Karpas-422 (cell line): ENCODE results near the gene ZNF398. TPM values are rescaled to one million over a fixed set of nuclear protein-coding genes. Genes with fewer than 3 reads are reported as not detected.

Experiments used
- DNase-seq: peaks from one replicate; pipeline ENCODE4 v3.0.0-alpha.2; 2015
- H2AFZ ChIP-seq: fragments of 200-600 bp; sonication (generic); 2 replicates; pipeline ENCODE4 v1.6.1; 2014; ENCODE audit warnings: antibody characterized with exemption, low read length, mixed read lengths
- H3K27ac ChIP-seq: fragments of 200-600 bp; sonication (generic); 2 replicates; pipeline ENCODE4 v1.5.1; 2014; ENCODE audit warnings: mild to moderate bottlenecking, low read length, moderate library complexity
- H3K27me3 ChIP-seq: fragments of 200-600 bp; sonication (generic); 2 replicates; pipeline ENCODE4 v1.6.1; 2014; ENCODE audit warnings: low read length, mixed read lengths
- H3K36me3 ChIP-seq: fragments of 200-600 bp; sonication (generic); 2 replicates; pipeline ENCODE4 v1.6.1; 2014; ENCODE audit warnings: low read length, mixed read lengths; ENCODE audit not compliant: insufficient read depth
- H3K4me1 ChIP-seq: fragments of 200-600 bp; sonication (generic); 2 replicates; pipeline ENCODE4 v1.6.1; 2014; ENCODE audit warnings: mild to moderate bottlenecking, low read length, mixed read lengths
- H3K4me2 ChIP-seq: fragments of 200-600 bp; sonication (generic); 2 replicates; pipeline ENCODE4 v1.6.1; 2014; ENCODE audit warnings: low read length, low read depth, mild to moderate bottlenecking; ENCODE audit not compliant: poor library complexity, severe bottlenecking
- H3K4me3 ChIP-seq: fragments of 200-600 bp; sonication (generic); 2 replicates; pipeline ENCODE4 v1.5.1; 2014; ENCODE audit warnings: mild to moderate bottlenecking, antibody characterized with exemption, low read length, mixed read lengths
- H3K79me2 ChIP-seq: fragments of 200-600 bp; sonication (generic); 2 replicates; pipeline ENCODE4 v1.6.1; 2014; ENCODE audit warnings: mild to moderate bottlenecking, low read length, mixed read lengths
- H3K9ac ChIP-seq: fragments of 200-600 bp; sonication (generic); 2 replicates; pipeline ENCODE4 v1.6.0; 2014; ENCODE audit warnings: low read length
- H3K9me2 ChIP-seq: fragments of 200-600 bp; sonication (generic), shearing (Covaris generic); replicated peaks from 2 replicates; pipeline ENCODE4 v1.6.0; 2014; ENCODE audit warnings: mild to moderate bottlenecking, low read length, moderate library complexity; ENCODE audit not compliant: insufficient read depth
- H3K9me3 ChIP-seq: fragments of 300-700, 200-600 bp; sonication (generic); 2 replicates; pipeline ENCODE4 v1.6.1; 2014; ENCODE audit warnings: low read length, mixed read lengths
- H4K20me1 ChIP-seq: fragments of 200-600 bp; sonication (generic); 2 replicates; pipeline ENCODE4 v1.6.1; 2014; ENCODE audit warnings: mild to moderate bottlenecking, antibody characterized with exemption, low read length, low read depth; ENCODE audit not compliant: insufficient read depth
- total RNA-seq: library from RNA; depleted of rRNA; stranded (reverse); fragments of >200 nt; shearing (Covaris generic); gene quantifications from 2 replicates; pipeline ENCODE4 v1.2.3, GENCODE V29; 2014; ENCODE audit warnings: low replicate concordance

Gene ZNF398
- total RNA-seq, 1 experiment from 2014 or later = 8.4 TPM

GRCh38 chr7:149181450-149181790 is 34.2 kb downstream of the ZNF398 start:
- Histone ChIP-seq H3K36me3 (peaks cover 31% of the 10 kb centered on the region), H3K27me3 (no peaks in the 10 kb centered on the region), H3K4me2 (no peak overlapping the region), H3K4me1 (no peaks in the 10 kb centered on the region), H3K9me3 (no peaks in the 10 kb centered on the region), H3K79me2 (no peaks in the 10 kb centered on the region), H3K9ac (no peak overlapping the region), H3K27ac (no peak overlapping the region), H3K4me3 (no peak overlapping the region), H3K9me2 (no peaks in the 10 kb centered on the region), H4K20me1 (no peaks in the 10 kb centered on the region), H2AFZ (no peak overlapping the region)
- DNase-seq = no peak

GRCh38 chr7:149184274-149184673 is 37.0 kb downstream of the ZNF398 start:
- no peaks in the 10 kb centered on the region for H3K27me3 ChIP-seq
- no peak overlapping the region for H2AFZ ChIP-seq
- H3K27ac ChIP-seq = no peak overlapping the region
- no peak overlapping the region for H3K4me3 ChIP-seq
- H3K4me2 ChIP-seq = no peak overlapping the region
- no peaks in the 10 kb centered on the region for H3K9me3 ChIP-seq
- no peaks in the 10 kb centered on the region for H3K4me1 ChIP-seq
- no peak overlapping the region for H3K9ac ChIP-seq
- no peaks in the 10 kb centered on the region for H3K79me2 ChIP-seq
- H3K36me3 ChIP-seq = peaks cover 25% of the 10 kb centered on the region
- DNase-seq = no peak
- no peaks in the 10 kb centered on the region for H3K9me2 ChIP-seq
- H4K20me1 ChIP-seq = no peaks in the 10 kb centered on the region

GRCh38 chr7:149188213-149188612 is 41.0 kb downstream of the ZNF398 start:
- no peaks in the 10 kb centered on the region for H3K27me3 ChIP-seq
- peaks cover 22% of the 10 kb centered on the region for H3K4me1 ChIP-seq
- H3K4me3 ChIP-seq = no peak overlapping the region
- no peaks in the 10 kb centered on the region for H4K20me1 ChIP-seq
- H3K9ac ChIP-seq = no peak overlapping the region
- H3K79me2 ChIP-seq = no peaks in the 10 kb centered on the region
- DNase-seq = no peak
- H3K9me3 ChIP-seq = no peaks in the 10 kb centered on the region
- H3K36me3 ChIP-seq = no peaks in the 10 kb centered on the region; the same call in 1 of the 2 replicates
- no peak overlapping the region for H3K27ac ChIP-seq
- no peak overlapping the region for H3K4me2 ChIP-seq
- H3K9me2 ChIP-seq = no peaks in the 10 kb centered on the region
- H2AFZ ChIP-seq = no peak overlapping the region

- Histone ChIP-seq H3K9ac (no peak overlapping the region), H3K79me2 (no peaks in the 10 kb centered on the region), H2AFZ (no peak overlapping the region), H4K20me1 (no peaks in the 10 kb centered on the region), H3K27me3 (no peaks in the 10 kb centered on the region), H3K27ac (no peak overlapping the region), H3K4me2 (no peak overlapping the region), H3K4me1 (peaks cover 23% of the 10 kb centered on the region), H3K36me3 (no peaks in the 10 kb centered on the region; the same call in 1 of the 2 replicates), H3K9me2 (no peaks in the 10 kb centered on the region), H3K4me3 (no peak overlapping the region), H3K9me3 (no peaks in the 10 kb centered on the region)
- DNase-seq = no peak
Observed at GRCh38 chr7:149188637-149189259, 41.5 kb downstream of the ZNF398 start.

- peak overlapping the region; percentile 73; the same call in 1 of the 2 replicates for H2AFZ ChIP-seq
- H3K9me3 ChIP-seq = no peaks in the 10 kb centered on the region
Observed at GRCh38 chr7:149191851-149192250, 44.6 kb downstream of the ZNF398 start.

GRCh38 chr7:149194799-149195179 is 47.5 kb downstream of the ZNF398 start:
- DNase-seq = no peak
- Histone ChIP-seq H3K79me2 (peaks cover 41% of the 10 kb centered on the region), H2AFZ (peak overlapping the region; percentile 98), H3K9me3 (no peaks in the 10 kb centered on the region), H3K36me3 (peaks cover 17% of the 10 kb centered on the region), H4K20me1 (no peaks in the 10 kb centered on the region), H3K9me2 (no peaks in the 10 kb centered on the region), H3K4me2 (peak overlapping the region; percentile 81), H3K4me3 (peak overlapping the region; percentile 99), H3K4me1 (peaks cover 37% of the 10 kb centered on the region), H3K27me3 (no peaks in the 10 kb centered on the region), H3K9ac (peak overlapping the region; percentile 99), H3K27ac (no peak overlapping the region)

More at GRCh38 chr7:149191851-149192250, 44.6 kb downstream of the ZNF398 start:
- H3K27me3 ChIP-seq = no peaks in the 10 kb centered on the region
- no peak overlapping the region for H3K9ac ChIP-seq
- H3K79me2 ChIP-seq = peaks cover 13% of the 10 kb centered on the region
- H3K4me2 ChIP-seq = peak overlapping the region; percentile 51
- no peaks in the 10 kb centered on the region for H3K36me3 ChIP-seq
- H3K27ac ChIP-seq = no peak overlapping the region
- no peak for DNase-seq
- H4K20me1 ChIP-seq = no peaks in the 10 kb centered on the region
- peaks cover 32% of the 10 kb centered on the region for H3K4me1 ChIP-seq
- H3K4me3 ChIP-seq = no peak overlapping the region
- H3K9me2 ChIP-seq = no peaks in the 10 kb centered on the region

GRCh38 chr7:149195180-149196150 is 48.2 kb downstream of the ZNF398 start, which contains the start of gene ZNF282:
ZNF282 (plus strand) TSS chr7:149195546; CDS start chr7:149195590, 44 bp downstream.
- H3K4me3 ChIP-seq = peak within 1 kb of the TSS; percentile 99
- H3K27me3 ChIP-seq = no peaks in the 10 kb centered on the region
- no peaks in the 10 kb centered on the region for H3K9me3 ChIP-seq
- H3K36me3 ChIP-seq = peaks cover 23% of the 10 kb centered on the region
- peak within 1 kb of the TSS; percentile 99 for H3K9ac ChIP-seq
- H4K20me1 ChIP-seq = no peaks in the 10 kb centered on the region
- H3K4me1 ChIP-seq = peaks cover 32% of the 10 kb centered on the region
- H3K79me2 ChIP-seq = peaks cover 47% of the 10 kb centered on the region
- no peaks in the 10 kb centered on the region for H3K9me2 ChIP-seq
- peak within 1 kb of the TSS; percentile 90 for H3K4me2 ChIP-seq
- peak within 1 kb of the TSS; percentile 69 for H3K27ac ChIP-seq
- peak; percentile 92 for DNase-seq
- peak within 1 kb of the TSS; percentile 98 for H2AFZ ChIP-seq

- H2AFZ ChIP-seq = peak overlapping the region; percentile 48; the same call in 1 of the 2 replicates
- H3K27me3 ChIP-seq = no peaks in the 10 kb centered on the region
- peak overlapping the region; percentile 99 for H3K9ac ChIP-seq
- peak; percentile 67 for DNase-seq
- H3K79me2 ChIP-seq = peaks cover 52% of the 10 kb centered on the region
- peaks cover 26% of the 10 kb centered on the region for H3K4me1 ChIP-seq
- H3K36me3 ChIP-seq = peaks cover 29% of the 10 kb centered on the region
- H3K9me3 ChIP-seq = no peaks in the 10 kb centered on the region
- H4K20me1 ChIP-seq = no peaks in the 10 kb centered on the region
- peak overlapping the region; percentile 90 for H3K4me2 ChIP-seq
- H3K9me2 ChIP-seq = no peaks in the 10 kb centered on the region
- H3K27ac ChIP-seq = peak overlapping the region; percentile 69
- peak overlapping the region; percentile 99 for H3K4me3 ChIP-seq
Observed at GRCh38 chr7:149196151-149196704, 49.0 kb downstream of the ZNF398 start.
